Measurements from ENCODE around the gene CA12.

DNA sequence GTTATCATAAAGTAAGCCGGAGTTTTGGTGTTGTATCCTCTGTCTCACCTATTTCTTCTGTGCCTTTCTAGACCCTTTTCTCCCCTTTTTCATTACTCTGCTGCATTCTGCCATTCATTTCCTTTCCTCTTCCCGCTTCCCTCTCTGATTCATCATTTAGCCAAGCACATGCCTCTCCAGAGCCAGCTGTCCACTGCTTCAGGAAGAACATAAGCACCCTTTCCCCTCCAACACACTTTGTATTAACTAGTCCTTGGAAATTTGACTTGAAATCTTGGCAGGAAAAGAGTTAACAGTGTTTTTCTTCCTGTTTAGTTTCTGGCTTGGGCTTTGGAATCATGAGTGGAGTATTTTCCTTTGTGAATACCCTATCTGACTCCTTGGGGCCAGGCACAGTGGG, 94.5 kb downstream of the CA12 start:
- TF ChIP-seq, protein P1, sequence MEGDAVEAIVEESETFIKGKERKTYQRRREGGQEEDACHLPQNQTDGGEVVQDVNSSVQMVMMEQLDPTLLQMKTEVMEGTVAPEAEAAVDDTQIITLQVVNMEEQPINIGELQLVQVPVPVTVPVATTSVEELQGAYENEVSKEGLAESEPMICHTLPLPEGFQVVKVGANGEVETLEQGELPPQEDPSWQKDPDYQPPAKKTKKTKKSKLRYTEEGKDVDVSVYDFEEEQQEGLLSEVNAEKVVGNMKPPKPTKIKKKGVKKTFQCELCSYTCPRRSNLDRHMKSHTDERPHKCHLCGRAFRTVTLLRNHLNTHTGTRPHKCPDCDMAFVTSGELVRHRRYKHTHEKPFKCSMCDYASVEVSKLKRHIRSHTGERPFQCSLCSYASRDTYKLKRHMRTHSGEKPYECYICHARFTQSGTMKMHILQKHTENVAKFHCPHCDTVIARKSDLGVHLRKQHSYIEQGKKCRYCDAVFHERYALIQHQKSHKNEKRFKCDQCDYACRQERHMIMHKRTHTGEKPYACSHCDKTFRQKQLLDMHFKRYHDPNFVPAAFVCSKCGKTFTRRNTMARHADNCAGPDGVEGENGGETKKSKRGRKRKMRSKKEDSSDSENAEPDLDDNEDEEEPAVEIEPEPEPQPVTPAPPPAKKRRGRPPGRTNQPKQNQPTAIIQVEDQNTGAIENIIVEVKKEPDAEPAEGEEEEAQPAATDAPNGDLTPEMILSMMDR (conservative IDR thresholded peaks at IDR 0.05; ENCODE audit: low read depth, low read length): no peak
- TF ChIP-seq EZH2 (IDR thresholded peaks at IDR 0.05; ENCODE audit: low read length, unreplicated experiment) (no peak), EZH2phosphoT487 (IDR thresholded peaks at IDR 0.05; ENCODE audit: borderline replicate concordance, low read length) (no peak)

Measured in PC-3 (cell line).